HG02885 (cell line): Measurements from ENCODE around the gene IFNL3.
"Not testable (repeated sequence)": the region's sequence is repeated elsewhere in the genome, so short reads cannot be mapped to it uniquely, and the experiment has no call there.

Experiments used
- ATAC-seq: cut with Tn5 transposase; IDR thresholded peaks from one replicate; pipeline ENCODE4 v1.9.1; 2021; ENCODE audit warnings: mild to moderate bottlenecking; ENCODE audit not compliant: unreplicated experiment, poor library complexity

IFNL3 gene

GRCh38 chr19:39223703-39224279 lies 21.0 kb downstream of the IFNL3 start:
- no peak for ATAC-seq

GRCh38 chr19:39219108-39219507 lies 25.7 kb downstream of the IFNL3 start:
- not testable (repeated sequence) for ATAC-seq

- no peak for ATAC-seq
These were observed 26.4 kb downstream of the IFNL3 start for GRCh38 chr19:39218230-39219007.

GRCh38 chr19:39217094-39217493 lies 27.7 kb downstream of the IFNL3 start:
- no peak for ATAC-seq

GRCh38 chr19:39215323-39215722 lies 29.5 kb downstream of the IFNL3 start:
- ATAC-seq = not testable (repeated sequence)

GRCh38 chr19:39212375-39212742 lies 32.4 kb downstream of the IFNL3 start:
- no peak for ATAC-seq

GRCh38 chr19:39211731-39212374 lies 33.0 kb downstream of the IFNL3 start:
- ATAC-seq = no peak

GRCh38 chr19:39209196-39209595 lies 35.6 kb downstream of the IFNL3 start:
- ATAC-seq = no peak

GRCh38 chr19:39208175-39208795 lies 36.5 kb downstream of the IFNL3 start:
- ATAC-seq = no peak

- no peak for ATAC-seq
These were observed 37.4 kb downstream of the IFNL3 start for GRCh38 chr19:39207293-39207836.

- ATAC-seq = no peak
These were observed 38.7 kb downstream of the IFNL3 start for GRCh38 chr19:39206122-39206521.

- ATAC-seq = no peak
These were observed 39.4 kb downstream of the IFNL3 start for GRCh38 chr19:39205449-39205764.

- no peak for ATAC-seq
These were observed 41.1 kb downstream of the IFNL3 start, which contains the start of gene SYCN for GRCh38 chr19:39203372-39204341. SYCN (minus strand) TSS chr19:39204263; CDS start chr19:39204254, 9 bp downstream.

- ATAC-seq = no peak
These were observed 41.8 kb downstream of the IFNL3 start for GRCh38 chr19:39202998-39203355.

GRCh38 chr19:39200803-39201115 lies 44.0 kb downstream of the IFNL3 start:
- ATAC-seq = no peak

- no peak for ATAC-seq
These were observed 44.6 kb downstream of the IFNL3 start for GRCh38 chr19:39200066-39200802.

- ATAC-seq = no peak
These were observed 45.8 kb downstream of the IFNL3 start for GRCh38 chr19:39199025-39199424.

GRCh38 chr19:39197808-39198207 lies 47.0 kb downstream of the IFNL3 start:
- no peak for ATAC-seq

GRCh38 chr19:39196860-39197562 lies 47.8 kb downstream of the IFNL3 start, which contains the start of gene NCCRP1:
NCCRP1 (plus strand) TSS chr19:39196964; CDS start chr19:39196983, 19 bp downstream.
- ATAC-seq = no peak
